ENCODE results near the gene SOHLH1.

Gene SOHLH1

GRCh38 chr9:135655317-135655716, 44.0 kb downstream of the SOHLH1 start:
- DNase-seq: no peak

- no peak for DNase-seq
Measured at GRCh38 chr9:135650408-135650807, 48.9 kb downstream of the SOHLH1 start.

- no peak for DNase-seq
Measured at GRCh38 chr9:135649508-135649907, 49.8 kb downstream of the SOHLH1 start.

- no peak for DNase-seq
Measured at GRCh38 chr9:135648494-135649410, 50.5 kb downstream of the SOHLH1 start.

- DNase-seq: no peak
Measured at GRCh38 chr9:135647884-135648283, 51.4 kb downstream of the SOHLH1 start.

GRCh38 chr9:135644631-135645218, 54.6 kb downstream of the SOHLH1 start:
- no peak for DNase-seq

All from stimulated activated naive CD4-positive, alpha-beta T cell treated with Interleukin-2 at 50 U/mL for 16 hours (primary cell).